HG02678 (cell line): Measurements from ENCODE around the gene PRELID3B.
"Not testable (repeated sequence)": the region's sequence is repeated elsewhere in the genome, so short reads cannot be mapped to it uniquely, and the experiment has no call there.

Source experiments
- ATAC-seq: cut with Tn5 transposase; IDR thresholded peaks from one replicate; pipeline ENCODE4 v1.9.1; 2021; ENCODE audit warnings: mild to moderate bottlenecking, moderate library complexity; ENCODE audit not compliant: unreplicated experiment

The PRELID3B gene

GRCh38 chr20:59026904-59027740, 15.5 kb downstream of the PRELID3B start:
- ATAC-seq: no peak

DNA sequence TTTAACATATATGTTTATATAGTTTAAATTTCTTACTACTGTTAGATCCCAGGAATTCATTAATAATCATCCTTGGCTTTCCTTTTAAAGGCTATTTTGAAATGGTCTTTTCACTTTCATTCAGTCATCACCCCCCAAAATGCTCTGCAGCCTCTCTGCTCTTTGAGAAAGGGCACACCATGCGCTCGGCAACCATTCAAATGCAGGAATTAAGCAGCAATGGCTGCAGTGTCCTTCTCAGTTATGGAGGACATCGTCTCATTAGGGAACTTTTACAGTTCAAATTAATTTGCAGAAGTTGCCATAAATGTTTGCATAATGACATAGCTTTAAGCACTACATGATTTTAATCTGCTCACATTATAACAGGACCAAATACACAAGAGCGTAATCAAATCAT, 17.1 kb downstream of the PRELID3B start:
- ATAC-seq: no peak

DNA sequence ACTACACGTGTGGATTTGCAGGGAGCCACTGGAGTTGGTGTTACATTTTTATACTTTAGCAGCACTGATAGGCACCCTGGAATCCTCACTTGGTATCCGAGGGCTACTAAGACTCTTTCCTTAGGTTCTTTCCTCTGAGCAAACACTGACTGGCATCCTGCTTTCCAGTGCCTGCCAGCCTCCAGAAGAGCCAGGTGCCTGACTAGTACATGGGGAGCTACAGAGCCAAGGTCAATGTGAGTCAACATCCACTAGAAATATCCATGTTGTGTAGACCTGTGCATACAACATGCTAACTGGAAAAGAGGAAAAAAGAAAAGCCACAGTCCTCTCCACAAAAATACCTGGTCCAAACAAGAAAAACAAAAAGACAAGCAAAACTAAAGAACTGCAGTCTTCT, 17.5 kb downstream of the PRELID3B start:
- ATAC-seq: no peak

DNA sequence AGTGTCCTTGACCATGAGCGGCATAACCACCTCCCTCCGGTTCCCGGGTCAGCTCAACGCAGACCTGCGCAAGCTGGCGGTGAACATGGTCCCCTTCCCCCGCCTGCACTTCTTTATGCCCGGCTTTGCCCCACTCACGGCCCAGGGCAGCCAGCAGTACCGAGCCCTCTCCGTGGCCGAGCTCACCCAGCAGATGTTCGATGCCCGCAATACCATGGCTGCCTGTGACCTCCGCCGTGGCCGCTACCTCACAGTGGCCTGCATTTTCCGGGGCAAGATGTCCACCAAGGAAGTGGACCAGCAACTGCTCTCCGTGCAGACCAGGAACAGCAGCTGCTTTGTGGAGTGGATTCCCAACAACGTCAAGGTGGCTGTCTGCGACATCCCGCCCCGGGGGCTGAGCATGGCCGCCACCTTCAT, 18.5 kb downstream of the PRELID3B start:
- ATAC-seq: no peak

- ATAC-seq: no peak
Observed at GRCh38 chr20:59023616-59024015, 19.0 kb downstream of the PRELID3B start.

DNA sequence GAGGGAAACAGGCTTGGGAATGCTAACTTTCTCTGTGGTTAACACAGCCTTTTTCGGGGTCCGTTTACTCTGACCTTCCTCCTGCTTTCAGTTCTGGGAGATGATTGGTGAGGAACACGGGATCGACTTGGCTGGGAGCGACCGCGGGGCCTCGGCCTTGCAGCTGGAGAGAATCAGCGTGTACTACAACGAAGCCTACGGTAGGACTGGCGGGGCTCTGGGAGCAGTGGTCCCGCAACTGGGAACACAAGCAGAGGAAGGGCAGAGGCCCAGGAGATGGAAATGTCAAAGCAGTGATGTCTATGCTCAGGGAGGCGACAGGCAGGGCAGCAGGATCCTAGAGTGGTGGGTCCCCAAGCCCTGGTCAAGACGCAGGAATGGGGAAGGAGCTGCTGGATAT, 19.8 kb downstream of the PRELID3B start:
- no peak for ATAC-seq

- ATAC-seq: no peak
Observed at GRCh38 chr20:59020938-59021551, 21.5 kb downstream of the PRELID3B start.

GRCh38 chr20:59019217-59019616, 23.4 kb downstream of the PRELID3B start, which contains the start of gene TUBB1:
Gene TUBB1 (plus strand): TSS chr20:59019429. CDS start chr20:59019523, 94 bp downstream.
- no peak for ATAC-seq

- ATAC-seq: no peak
Observed at GRCh38 chr20:59018817-59019216, 23.8 kb downstream of the PRELID3B start.

DNA sequence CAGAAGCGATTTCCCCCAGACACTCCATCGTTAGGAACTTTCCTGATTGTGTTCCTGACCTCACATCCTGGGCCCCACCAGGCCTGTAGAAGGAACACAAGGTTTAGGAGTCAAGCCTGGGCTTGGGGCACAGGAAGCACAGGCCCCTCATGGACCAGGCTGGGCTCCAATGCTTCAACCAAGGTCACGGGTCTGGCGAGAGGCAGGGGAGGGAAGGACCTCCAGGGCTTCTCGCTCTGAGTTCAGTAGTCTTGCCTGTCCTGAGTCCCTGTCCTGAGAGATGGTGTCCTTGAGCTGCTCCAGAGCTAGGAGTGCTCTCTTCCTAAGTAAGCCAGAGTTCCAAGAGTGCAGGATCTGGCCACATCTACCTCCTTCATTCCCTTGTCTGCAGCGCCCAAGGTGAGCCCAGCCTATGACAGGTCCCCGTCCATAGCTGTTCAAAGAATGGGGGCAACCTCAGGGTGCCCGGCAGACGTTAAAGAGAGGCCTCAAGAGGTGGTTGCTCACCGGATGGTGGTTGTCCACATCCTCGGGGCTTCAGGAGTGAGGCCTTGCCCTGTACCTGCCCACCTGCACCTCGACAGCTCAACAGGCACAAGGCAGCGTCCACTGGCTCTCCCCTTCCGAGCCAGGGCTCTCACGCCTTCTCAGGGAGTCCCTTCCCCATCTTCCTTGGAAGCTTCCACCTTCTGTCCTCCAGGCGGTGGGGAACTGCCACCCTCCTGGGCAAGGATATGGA, 24.9 kb downstream of the PRELID3B start:
- ATAC-seq: no peak

DNA sequence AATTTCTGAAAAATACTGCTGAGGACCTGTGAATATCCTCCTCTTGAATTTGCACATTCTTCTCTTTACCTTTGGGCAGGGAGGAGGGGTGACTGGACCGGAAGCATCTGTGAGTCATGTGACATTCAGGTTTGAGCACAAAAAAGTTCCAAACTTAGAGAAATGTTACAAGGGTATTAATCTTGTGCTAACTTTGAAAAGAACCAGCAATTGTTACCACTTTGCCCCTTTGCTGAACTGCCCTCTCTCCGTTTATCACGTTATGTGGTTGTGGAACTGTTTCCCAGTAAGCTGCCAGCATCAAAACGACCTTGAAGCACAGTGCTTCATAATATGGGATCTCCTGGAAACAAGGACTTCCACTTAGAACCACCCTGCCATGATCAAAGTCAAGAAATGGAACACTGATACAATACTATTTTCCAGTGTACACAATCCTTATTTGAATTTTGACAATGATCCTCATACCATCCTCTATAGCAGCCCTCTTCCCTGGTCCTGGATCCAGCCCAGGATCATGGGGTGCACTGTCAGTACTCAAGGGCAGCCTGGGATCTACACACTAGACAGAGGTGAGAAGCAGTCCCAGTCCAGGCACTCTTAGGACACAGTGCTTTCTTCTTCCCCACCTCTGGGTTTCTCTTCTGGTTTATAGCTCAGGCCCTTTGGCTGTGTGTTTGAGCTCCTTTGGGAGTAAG, 25.6 kb downstream of the PRELID3B start:
- ATAC-seq: no peak

DNA sequence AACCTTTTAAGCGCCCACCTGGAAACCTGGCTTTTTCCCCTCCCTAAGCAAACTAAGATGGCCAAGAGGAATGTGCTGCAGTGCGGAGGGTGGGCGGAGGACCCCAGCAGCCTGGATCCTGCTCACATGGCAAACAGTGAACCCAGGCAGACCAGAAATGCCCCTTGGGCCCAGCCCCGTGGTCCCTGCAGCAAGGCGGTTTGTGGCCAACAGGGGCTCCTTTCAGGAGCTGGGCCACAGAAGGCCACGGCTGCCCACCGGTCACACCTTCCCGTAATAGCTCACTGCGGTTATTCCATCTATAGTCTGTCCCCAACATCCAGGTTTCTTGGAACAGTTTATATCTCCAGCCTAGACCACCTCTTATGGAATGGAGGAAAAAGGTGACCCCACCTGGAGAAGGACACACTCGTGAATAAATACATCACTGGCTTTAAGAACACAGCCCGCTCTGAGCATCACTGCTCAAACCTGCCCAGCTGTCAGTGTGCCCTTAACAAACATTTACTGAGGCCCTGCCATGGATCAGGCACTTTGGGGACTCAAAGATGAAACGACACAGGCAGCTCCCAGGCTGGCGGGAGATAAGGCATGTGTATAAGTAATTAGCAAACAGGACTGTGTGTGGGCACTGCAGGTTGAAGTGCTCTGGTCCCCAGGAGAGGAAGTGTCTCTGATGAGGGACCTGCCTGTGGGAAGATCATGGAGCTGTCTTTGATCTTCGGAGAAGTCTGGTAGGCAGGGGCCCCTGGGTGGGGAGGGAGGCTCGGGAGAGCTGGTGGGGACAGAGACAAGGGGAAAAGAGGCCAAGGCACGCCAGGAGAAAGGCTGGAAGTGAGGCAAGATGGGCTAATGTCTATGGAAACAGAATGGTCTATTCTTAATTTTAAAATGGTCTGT, 26.5 kb downstream of the PRELID3B start:
- no peak for ATAC-seq

GRCh38 chr20:59015411-59015810, 27.2 kb downstream of the PRELID3B start:
- no peak for ATAC-seq

DNA sequence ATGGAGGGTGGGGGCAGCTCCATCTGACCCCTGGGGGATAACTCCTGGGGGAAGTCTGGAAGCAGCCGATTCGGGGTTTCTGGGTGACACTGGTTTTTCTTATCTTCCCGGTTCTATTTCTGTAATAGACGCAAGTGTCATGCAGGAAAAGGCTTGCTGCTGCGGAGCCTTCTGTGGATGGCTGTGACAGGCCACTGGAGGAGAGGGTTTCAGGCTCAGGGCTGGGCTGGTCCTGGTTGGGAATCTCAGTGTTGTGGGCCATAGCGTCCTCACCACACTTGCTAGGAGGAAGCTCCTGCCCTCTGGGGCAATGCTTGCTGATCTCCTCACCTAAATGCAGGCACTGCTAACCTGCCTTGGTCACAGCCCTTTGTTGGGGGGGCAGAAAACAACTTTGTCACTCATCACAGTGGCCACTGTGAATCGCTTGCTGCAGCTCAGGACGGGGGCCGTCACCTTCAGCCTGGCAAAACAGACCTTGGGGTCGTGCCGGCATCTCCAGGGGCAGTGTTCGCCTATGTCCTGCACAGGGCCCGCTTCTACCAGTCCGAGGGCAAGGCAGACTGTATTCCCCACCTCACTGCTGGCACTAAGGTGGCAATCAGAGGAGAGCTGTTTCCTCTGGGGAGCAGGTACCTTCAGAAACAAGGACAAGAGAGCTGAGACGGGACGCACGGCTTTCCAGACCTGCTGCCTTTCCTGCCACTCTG, 27.8 kb downstream of the PRELID3B start:
- ATAC-seq: no peak

- ATAC-seq: no peak
Observed at GRCh38 chr20:59013959-59014608, 28.5 kb downstream of the PRELID3B start.

GRCh38 chr20:59013031-59013951, 29.3 kb downstream of the PRELID3B start:
- ATAC-seq: no peak

- not testable (repeated sequence) for ATAC-seq
Observed at GRCh38 chr20:59011874-59012157, 30.8 kb downstream of the PRELID3B start.
